ENCODE results near the gene NEMP2.

- TF ChIP-seq CTCF (IDR thresholded peaks at IDR 0.05) (no peak), EP300 (IDR thresholded peaks at IDR 0.05) (no peak)
Observed at GRCh38 chr2:190501231-190501630, 33.3 kb downstream of the NEMP2 start.

Measured in suprapubic skin (tissue), 3 donors.